Mesothelial cell of epicardium (in vitro differentiated cells): Measurements from ENCODE around the gene GABRB1. TPM values are rescaled to one million over a fixed set of nuclear protein-coding genes. Genes with fewer than 3 reads are reported as not detected.

ENCODE experiments used
- DNase-seq, 2 experiments: peaks; one replicate each; pipeline ENCODE4 v3.0.0; 2021; ENCODE audit warnings: low spot score in 2 of 2; ENCODE audit not compliant: unreplicated experiment in 2 of 2
- H3K27ac Mint-ChIP-seq: 2 replicates; pipeline ENCODE4 v1.8.0; 2021; ENCODE audit warnings: mixed read lengths
- H3K27me3 Mint-ChIP-seq: 2 replicates; pipeline ENCODE4 v1.8.0; 2021; ENCODE audit warnings: low read depth, mixed read lengths
- H3K36me3 Mint-ChIP-seq: 2 replicates; pipeline ENCODE4 v1.8.0; 2021; ENCODE audit warnings: mixed read lengths
- H3K4me1 Mint-ChIP-seq: 2 replicates; pipeline ENCODE4 v1.8.0; 2021; ENCODE audit warnings: mixed read lengths
- H3K4me3 Mint-ChIP-seq: 2 replicates; pipeline ENCODE4 v1.8.0; 2021; ENCODE audit warnings: mild to moderate bottlenecking, moderate library complexity, mixed read lengths
- H3K9me3 Mint-ChIP-seq: 2 replicates; pipeline ENCODE4 v1.8.0; 2021; ENCODE audit warnings: mixed read lengths
- total RNA-seq: library from RNA; stranded (reverse); gene quantifications from 3 replicates; pipeline ENCODE4 v1.2.1, GENCODE V29; 2021
- TF ChIP-seq, protein P1 (sequence below): fragments of 200-600 bp; sonication (generic); IDR thresholded peaks from one replicate; pipeline ENCODE4 v1.5.0; 2021; ENCODE audit warnings: antibody characterized with exemption; ENCODE audit not compliant: unreplicated experiment

The GABRB1 gene
- total RNA-seq, 1 donor from 2014 or later: not detected

DNA sequence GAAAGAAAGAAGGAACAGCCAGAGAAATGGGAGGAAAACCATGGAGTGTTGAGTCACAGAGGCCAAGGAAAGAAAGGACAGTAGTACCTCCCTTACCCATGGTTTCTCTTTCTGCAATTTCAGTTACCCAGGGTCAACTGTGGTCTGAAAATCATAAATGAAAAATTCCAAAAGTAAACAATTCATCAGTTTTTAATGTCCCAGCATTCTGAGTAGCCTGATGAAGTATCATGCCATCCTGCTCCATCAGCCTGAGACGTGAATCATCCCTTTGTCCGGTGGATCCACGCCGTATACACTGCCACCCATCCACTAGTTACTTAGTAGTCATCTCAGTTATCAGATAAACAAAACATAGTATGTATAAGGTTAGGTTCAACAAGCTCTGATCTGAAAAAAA is 318.0 kb downstream of the GABRB1 start:
- no peaks in the 10 kb centered on the region for H3K36me3 Mint-ChIP-seq
- no peak overlapping the region for H3K4me3 Mint-ChIP-seq
- H3K27ac Mint-ChIP-seq: no peak overlapping the region
- H3K4me1 Mint-ChIP-seq: peaks cover 8% of the 10 kb centered on the region
- H3K9me3 Mint-ChIP-seq: peaks cover 4% of the 10 kb centered on the region
- no peak for DNase-seq
- no peaks in the 10 kb centered on the region for H3K27me3 Mint-ChIP-seq
- TF ChIP-seq, protein P1, sequence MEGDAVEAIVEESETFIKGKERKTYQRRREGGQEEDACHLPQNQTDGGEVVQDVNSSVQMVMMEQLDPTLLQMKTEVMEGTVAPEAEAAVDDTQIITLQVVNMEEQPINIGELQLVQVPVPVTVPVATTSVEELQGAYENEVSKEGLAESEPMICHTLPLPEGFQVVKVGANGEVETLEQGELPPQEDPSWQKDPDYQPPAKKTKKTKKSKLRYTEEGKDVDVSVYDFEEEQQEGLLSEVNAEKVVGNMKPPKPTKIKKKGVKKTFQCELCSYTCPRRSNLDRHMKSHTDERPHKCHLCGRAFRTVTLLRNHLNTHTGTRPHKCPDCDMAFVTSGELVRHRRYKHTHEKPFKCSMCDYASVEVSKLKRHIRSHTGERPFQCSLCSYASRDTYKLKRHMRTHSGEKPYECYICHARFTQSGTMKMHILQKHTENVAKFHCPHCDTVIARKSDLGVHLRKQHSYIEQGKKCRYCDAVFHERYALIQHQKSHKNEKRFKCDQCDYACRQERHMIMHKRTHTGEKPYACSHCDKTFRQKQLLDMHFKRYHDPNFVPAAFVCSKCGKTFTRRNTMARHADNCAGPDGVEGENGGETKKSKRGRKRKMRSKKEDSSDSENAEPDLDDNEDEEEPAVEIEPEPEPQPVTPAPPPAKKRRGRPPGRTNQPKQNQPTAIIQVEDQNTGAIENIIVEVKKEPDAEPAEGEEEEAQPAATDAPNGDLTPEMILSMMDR: no peak

DNA sequence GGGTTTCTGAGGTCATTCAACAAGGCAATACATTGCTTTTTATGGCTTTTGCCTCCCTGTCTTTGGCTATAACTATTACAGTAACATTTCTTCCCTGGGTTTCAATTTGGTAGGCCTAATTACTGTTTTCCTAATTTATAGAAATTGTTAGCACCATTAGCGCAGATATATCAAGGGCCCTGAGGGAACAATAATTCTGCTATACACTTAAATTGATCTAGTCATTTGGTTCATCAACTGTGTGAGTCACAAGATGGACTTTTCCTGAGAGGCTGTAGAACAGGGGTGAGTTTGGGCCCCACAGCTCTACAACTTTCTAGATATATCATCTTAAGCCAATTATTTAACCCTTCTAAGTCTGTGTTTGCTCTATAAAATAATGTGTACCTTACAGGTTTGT is 324.2 kb downstream of the GABRB1 start:
- Mint-ChIP-seq H3K9me3 (peaks cover 4% of the 10 kb centered on the region), H3K27me3 (no peaks in the 10 kb centered on the region), H3K4me3 (no peak overlapping the region), H3K4me1 (peaks cover 5% of the 10 kb centered on the region), H3K27ac (no peak overlapping the region), H3K36me3 (no peaks in the 10 kb centered on the region)
- TF ChIP-seq, protein P1: no peak
- DNase-seq: no peak

DNA sequence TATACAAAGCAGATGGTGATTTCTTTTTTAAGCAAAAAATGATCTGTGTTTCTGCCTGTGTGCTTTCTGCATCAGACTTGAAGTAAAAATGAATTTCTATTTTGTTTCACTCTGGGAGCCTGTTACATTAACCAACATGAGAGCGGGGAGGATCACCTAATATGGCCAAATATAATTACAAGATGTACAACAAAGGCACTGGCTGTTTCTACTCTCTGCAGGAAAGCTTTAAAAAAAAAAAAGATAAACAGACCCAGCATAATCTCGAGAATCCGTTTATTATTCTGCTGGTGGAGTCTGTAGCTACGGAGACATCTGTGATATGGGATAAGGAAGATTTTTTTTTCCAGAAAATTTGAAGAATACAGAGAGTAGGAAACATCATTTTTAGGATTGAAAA is 328.5 kb downstream of the GABRB1 start:
- Mint-ChIP-seq H3K4me1 (peaks cover 5% of the 10 kb centered on the region), H3K27ac (no peak overlapping the region), H3K9me3 (no peaks in the 10 kb centered on the region), H3K27me3 (peaks cover 4% of the 10 kb centered on the region), H3K36me3 (no peaks in the 10 kb centered on the region), H3K4me3 (no peak overlapping the region)
- TF ChIP-seq, protein P1: no peak
- no peak for DNase-seq

- DNase-seq: no peak
- TF ChIP-seq, protein P1: no peak
- Mint-ChIP-seq H3K36me3 (no peaks in the 10 kb centered on the region), H3K27me3 (no peaks in the 10 kb centered on the region), H3K27ac (no peak overlapping the region), H3K9me3 (peaks cover 6% of the 10 kb centered on the region), H3K4me1 (peaks cover 2% of the 10 kb centered on the region), H3K4me3 (no peak overlapping the region)
Measured at GRCh38 chr4:47367761-47368160, 336.4 kb downstream of the GABRB1 start.

GRCh38 chr4:47368211-47368610 is 336.8 kb downstream of the GABRB1 start:
- DNase-seq: no peak
- no peaks in the 10 kb centered on the region for H3K36me3 Mint-ChIP-seq
- H3K4me3 Mint-ChIP-seq: no peak overlapping the region
- no peaks in the 10 kb centered on the region for H3K27me3 Mint-ChIP-seq
- H3K9me3 Mint-ChIP-seq: peaks cover 6% of the 10 kb centered on the region
- H3K4me1 Mint-ChIP-seq: peaks cover 2% of the 10 kb centered on the region
- H3K27ac Mint-ChIP-seq: no peak overlapping the region
- TF ChIP-seq, protein P1: no peak

DNA sequence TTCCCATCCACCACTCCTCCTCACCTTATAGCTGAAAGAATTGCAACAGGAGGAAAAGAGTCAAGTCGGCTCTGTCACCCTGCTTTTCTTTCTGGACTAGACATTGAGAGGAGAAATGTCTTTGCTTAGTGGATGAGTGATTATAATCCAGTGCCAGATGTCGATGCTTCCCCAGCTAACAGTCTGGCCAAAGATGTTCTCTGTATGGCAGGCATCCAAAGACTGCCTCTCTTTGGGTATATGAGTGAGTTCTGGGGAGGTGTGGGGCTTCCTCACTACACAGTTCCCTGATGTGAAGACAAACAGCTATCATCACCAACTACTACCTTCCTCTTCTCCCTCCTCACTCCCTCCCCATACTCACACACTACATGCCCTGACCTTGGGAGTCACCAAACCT is 341.2 kb downstream of the GABRB1 start:
- TF ChIP-seq, protein P1: no peak
- Mint-ChIP-seq H3K36me3 (no peaks in the 10 kb centered on the region), H3K4me3 (no peak overlapping the region)

More for the DNA sequence above, 341.2 kb downstream of the GABRB1 start:
- Mint-ChIP-seq H3K4me1 (no peaks in the 10 kb centered on the region), H3K27me3 (no peaks in the 10 kb centered on the region), H3K9me3 (peaks cover 16% of the 10 kb centered on the region), H3K27ac (no peak overlapping the region)
- DNase-seq: no peak
